Measurements from ENCODE around the gene SPNS2.

DNA sequence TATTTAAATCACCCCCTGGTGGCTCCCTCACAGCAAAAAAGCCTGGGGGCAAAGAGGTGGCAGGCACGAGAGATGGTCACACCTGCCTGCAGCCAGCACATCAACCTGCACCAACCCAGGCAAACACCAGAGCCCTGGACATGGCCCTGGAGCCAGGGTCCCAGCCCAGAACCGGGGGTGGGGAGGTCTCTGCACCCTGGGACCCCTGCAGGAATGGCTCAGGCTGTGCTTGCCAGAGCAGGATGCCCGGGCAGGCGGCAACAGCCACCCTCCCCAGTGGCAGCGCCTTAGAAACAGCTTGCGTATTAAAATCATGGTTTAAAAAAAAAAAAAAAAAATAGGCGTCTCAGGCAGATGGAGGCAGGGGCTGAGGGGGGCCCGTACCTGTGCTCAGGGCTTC, 40.3 kb downstream of the SPNS2 start:
- TF ChIP-seq CTCF (IDR thresholded peaks at IDR 0.05) (no peak), POLR2A (IDR thresholded peaks at IDR 0.05) (no peak)

Data from Peyer's patch (tissue), 4 donors.